GM23338 (cell line): Measurements from ENCODE around the gene SOS2.

ENCODE experiments used
- CREB1 ChIP-seq: fragments of 250-450 bp; sonication (Bioruptor Pico); IDR thresholded peaks from 2 replicates; pipeline ENCODE4 v1.5.0; 2020; ENCODE audit warnings: low read depth, mild to moderate bottlenecking, moderate library complexity
- CTCF ChIP-seq, 2 experiments: fragments of 200-600 bp in 1 of 2; sonication (generic) in 1 of 2; conservative IDR thresholded peaks; 2 replicates each; pipeline versions ENCODE4 v1.5.1 to v1.6.1; 2016 to 2017; ENCODE audit warnings: antibody characterized with exemption in 2 of 2, low read depth in 2 of 2, mild to moderate bottlenecking in 2 of 2, moderate library complexity in 1 of 2
- EZH2 ChIP-seq: fragments of 200-600 bp; sonication (generic); IDR thresholded peaks from one replicate; pipeline ENCODE4 v1.8.0; 2017; ENCODE audit warnings: antibody characterized with exemption, mild to moderate bottlenecking, low read depth; ENCODE audit not compliant: unreplicated experiment
- EZH2phosphoT487 ChIP-seq: fragments of 200-600 bp; sonication (generic); IDR thresholded peaks from one replicate; pipeline ENCODE4 v1.8.1; 2018; ENCODE audit warnings: antibody characterized with exemption; ENCODE audit not compliant: unreplicated experiment
- JUNB ChIP-seq: IDR thresholded peaks from one replicate; pipeline ENCODE4 v1.6.1; 2016; ENCODE audit warnings: antibody characterized with exemption; ENCODE audit not compliant: unreplicated experiment
- NANOG ChIP-seq: IDR thresholded peaks from 2 replicates; pipeline ENCODE4 v1.6.1; 2016; ENCODE audit warnings: antibody characterized with exemption, borderline replicate concordance
- POLR2AphosphoS5 ChIP-seq: IDR thresholded peaks from 2 replicates; pipeline ENCODE4 v1.6.1; 2016; ENCODE audit warnings: antibody characterized with exemption, low read depth
- REST ChIP-seq: IDR thresholded peaks from one replicate; pipeline ENCODE4 v1.6.1; 2018; ENCODE audit warnings: antibody characterized with exemption; ENCODE audit not compliant: unreplicated experiment

GRCh38 chr14:50213795-50214194 lies 17.6 kb downstream of the SOS2 start:
- TF ChIP-seq CTCF (conservative IDR thresholded peaks at IDR 0.05; ENCODE audit: low read depth in 2 of 2) (no peak), POLR2AphosphoS5 (no peak), REST (no peak), NANOG (no peak), EZH2phosphoT487 (no peak), EZH2 (no peak), JUNB (no peak), CREB1 (CRISPR knock-in tag) (no peak)
